Measurements from ENCODE around the gene LVRN.

- TF ChIP-seq CTCF (IDR thresholded peaks at IDR 0.05), result no peak
- no peak for TF ChIP-seq POLR2A (IDR thresholded peaks at IDR 0.05)
- no peak for TF ChIP-seq EP300 (IDR thresholded peaks at IDR 0.05)
Measured at GRCh38 chr5:116011046-116011445, 48.8 kb downstream of the LVRN start.
